IMR-90 (cell line): ENCODE data around the gene GNB1L. TPM values are rescaled to one million over a fixed set of nuclear protein-coding genes. Genes with fewer than 3 reads are reported as not detected.

ENCODE experiments used
- ATAC-seq: fragments of 200-7000 bp; cut with Tn5 transposase; 2 replicates; pipeline ENCODE4 v1.9.1; 2020; ENCODE audit warnings: low read depth, mild to moderate bottlenecking, moderate library complexity
- BruUV-seq: library from RNA; stranded (reverse); fragments of 400-500 nt; replicated peaks from 2 replicates; lab custom pipeline; 2021; lab: Mats Ljungman, UMichigan
- CTCF ChIA-PET: fragments of 300-600 bp; formaldehyde crosslinking; extraction: SDS; loops from one replicate; lab custom pipeline; 2021; ENCODE audit warnings: antibody characterized with exemption; lab: Yijun Ruan, JAX
- POLR2A ChIA-PET: fragments of 300-600 bp; sonication (Branson Sonifier 250); formaldehyde crosslinking; loops from one replicate; lab custom pipeline; 2022; ENCODE audit warnings: antibody characterized with exemption; ENCODE audit not compliant: unreplicated experiment; lab: Charles Lee
- DNase-seq: peaks from one replicate; pipeline ENCODE4 v3.0.0; 2013
- H2AFZ ChIP-seq: replicated peaks from 2 replicates; pipeline ENCODE3; 2013; ENCODE audit warnings: low read length, mild to moderate bottlenecking; ENCODE audit not compliant: poor library complexity
- H2AK5ac ChIP-seq: 2 replicates; pipeline ENCODE4 v1.6.1; 2013; ENCODE audit warnings: low read depth, low read length, inconsistent platforms
- H2AK9ac ChIP-seq: replicated peaks from 2 replicates; pipeline ENCODE3; 2013; ENCODE audit warnings: mild to moderate bottlenecking, low read depth, low read length, moderate library complexity; ENCODE audit not compliant: poor library complexity
- H2BK120ac ChIP-seq: 2 replicates; pipeline ENCODE4 v1.6.1; 2013; ENCODE audit warnings: low read depth, low read length, inconsistent platforms
- H2BK15ac ChIP-seq: 3 replicates; pipeline ENCODE4 v1.6.1; 2013; ENCODE audit warnings: low read depth, low read length, inconsistent platforms
- H2BK20ac ChIP-seq: 2 replicates; pipeline ENCODE4 v1.6.1; 2013; ENCODE audit warnings: low read depth, mild to moderate bottlenecking, inconsistent platforms, low read length, moderate library complexity
- H2BK5ac ChIP-seq: 2 replicates; pipeline ENCODE4 v1.6.1; 2013; ENCODE audit warnings: mild to moderate bottlenecking, low read depth, low read length, inconsistent platforms; ENCODE audit not compliant: poor library complexity, severe bottlenecking
- H3K14ac ChIP-seq: replicated peaks from 2 replicates; pipeline ENCODE4 v1.6.1; 2013; ENCODE audit warnings: low read depth, low read length, inconsistent platforms
- H3K18ac ChIP-seq: 2 replicates; pipeline ENCODE4 v1.6.1; 2013; ENCODE audit warnings: low read depth, low read length, control low read depth
- H3K23ac ChIP-seq: 2 replicates; pipeline ENCODE4 v1.6.1; 2013; ENCODE audit warnings: low read depth, low read length, inconsistent platforms
- H3K27ac ChIP-seq: 2 replicates; pipeline ENCODE4 v1.5.1; 2013; ENCODE audit warnings: mild to moderate bottlenecking, control low read depth, low read length; ENCODE audit not compliant: insufficient read depth
- H3K27me3 ChIP-seq: 2 replicates; pipeline ENCODE4 v1.6.1; 2013; ENCODE audit warnings: low read length; ENCODE audit not compliant: control insufficient read depth, insufficient read depth
- H3K36me3 ChIP-seq: 2 replicates; pipeline ENCODE4 v1.6.1; 2013; ENCODE audit warnings: low read length, mixed read lengths; ENCODE audit not compliant: control insufficient read depth, insufficient read depth
- H3K4ac ChIP-seq: 2 replicates; pipeline ENCODE4 v1.6.1; 2013; ENCODE audit warnings: low read depth, low read length, inconsistent platforms
- H3K4me1 ChIP-seq: 2 replicates; pipeline ENCODE4 v1.6.1; 2013; ENCODE audit warnings: low read length, mixed read lengths; ENCODE audit not compliant: control insufficient read depth, insufficient read depth
- H3K4me2 ChIP-seq: 2 replicates; pipeline ENCODE4 v1.6.1; 2013; ENCODE audit warnings: low read depth, mild to moderate bottlenecking, control low read depth, low read length, moderate library complexity
- H3K4me3 ChIP-seq: 2 replicates; pipeline ENCODE4 v1.5.1; 2013; ENCODE audit warnings: low read depth, mild to moderate bottlenecking, control low read depth, low read length, moderate library complexity; ENCODE audit not compliant: insufficient read depth
- H3K56ac ChIP-seq: 2 replicates; pipeline ENCODE4 v1.6.1; 2013; ENCODE audit warnings: low read length, inconsistent platforms; ENCODE audit not compliant: insufficient read depth; ENCODE audit errors: extremely low read depth
- H3K79me1 ChIP-seq, 2 experiments: 2 replicates each; pipeline ENCODE4 v1.6.1; 2013; ENCODE audit warnings: low read length in 2 of 2, inconsistent platforms in 1 of 2, low read depth in 1 of 2
- H3K9ac ChIP-seq: 2 replicates; pipeline ENCODE4 v1.6.1; 2013; ENCODE audit warnings: low read depth, low read length, control low read depth
- H3K9me1 ChIP-seq: 2 replicates; pipeline ENCODE4 v1.6.1; 2013; ENCODE audit warnings: low read length, inconsistent platforms; ENCODE audit not compliant: insufficient read depth
- H3K9me3 ChIP-seq: 2 replicates; pipeline ENCODE4 v1.6.1; 2013; ENCODE audit warnings: low read length; ENCODE audit not compliant: control insufficient read depth, insufficient read depth
- H4K20me1 ChIP-seq: 2 replicates; pipeline ENCODE4 v1.6.1; 2013; ENCODE audit warnings: low read length, inconsistent platforms; ENCODE audit not compliant: insufficient read depth
- H4K5ac ChIP-seq: 2 replicates; pipeline ENCODE4 v1.6.1; 2013; ENCODE audit warnings: mild to moderate bottlenecking, low read depth, low read length, control low read depth
- H4K8ac ChIP-seq, 2 experiments: 2 replicates each; pipeline ENCODE4 v1.6.1; 2013; ENCODE audit warnings: low read depth in 2 of 2, low read length in 2 of 2, control low read depth in 1 of 2, inconsistent platforms in 1 of 2
- H4K91ac ChIP-seq: 2 replicates; pipeline ENCODE4 v1.6.1; 2013; ENCODE audit warnings: low read depth, low read length, inconsistent platforms; ENCODE audit not compliant: insufficient read depth
- BHLHE40 ChIP-seq: fragments of 150-350 bp; IDR thresholded peaks from 2 replicates; pipeline ENCODE4 v1.6.1; 2016; ENCODE audit warnings: mild to moderate bottlenecking, low read depth, low read length
- CTCF ChIP-seq: conservative IDR thresholded peaks from 2 replicates; pipeline ENCODE4 v1.5.1; 2012; ENCODE audit warnings: mild to moderate bottlenecking, low read depth, low read length, improper control_type of control experiment
- ELK1 ChIP-seq: fragments of 150-350 bp; IDR thresholded peaks from 2 replicates; pipeline ENCODE4 v1.6.1; 2016; ENCODE audit warnings: low read depth, mild to moderate bottlenecking, low read length, moderate library complexity, borderline replicate concordance
- MAFK ChIP-seq: IDR thresholded peaks from 2 replicates; pipeline ENCODE4 v1.6.1; 2012; ENCODE audit warnings: low read depth, low read length, improper control_type of control experiment
- MXI1 ChIP-seq: IDR thresholded peaks from 2 replicates; pipeline ENCODE4 v1.6.1; 2012; ENCODE audit warnings: low read depth, mild to moderate bottlenecking, low read length, moderate library complexity, borderline replicate concordance
- POLR2A ChIP-seq: IDR thresholded peaks from 2 replicates; pipeline ENCODE4 v1.6.1; 2012; ENCODE audit warnings: mild to moderate bottlenecking, low read depth, low read length
- RAD21 ChIP-seq: IDR thresholded peaks from 2 replicates; pipeline ENCODE4 v1.6.1; 2012; ENCODE audit warnings: low read length, improper control_type of control experiment
- USF2 ChIP-seq: fragments of 150-350 bp; IDR thresholded peaks from 2 replicates; pipeline ENCODE4 v1.6.1; 2017; ENCODE audit warnings: mild to moderate bottlenecking, antibody characterized with exemption, low read length, low read depth
- WGBS, 2 experiments: methylation state at CpG; one replicate each; pipeline versions ENCODE4 v1.1.5 to v1.1.7; 2013; ENCODE audit warnings: missing lambda C conversion rate in 2 of 2; ENCODE audit not compliant: insufficient read length in 1 of 2; ENCODE audit errors: extremely low coverage in 2 of 2; 5-methylcytosine and 5-hydroxymethylcytosine counted together
- dilution Hi-C: fragments of 300-500 bp; cut with HindIII; formaldehyde crosslinking; loops from one replicate; pipeline ENCODE4 v1.14.3; 2018; ENCODE audit warnings: low sequenced_read_pairs; ENCODE audit not compliant: unreplicated experiment
- in situ Hi-C: fragments of 300-500 bp; cut with MboI; formaldehyde crosslinking; loops from 3 replicates; pipeline ENCODE4 v1.14.3; 2019; ENCODE audit warnings: low sequenced_read_pairs, inconsistent platforms, mixed read lengths
- intact Hi-C: fragments of 100-400 bp; cut with micrococcal nuclease; formaldehyde crosslinking; loops from 2 replicates; pipeline ENCODE4 v1.10.0; 2022
- polyA plus RNA-seq, 3 experiments: library from polyadenylated mRNA; depleted of rRNA; stranded (reverse); fragments of >200 nt; gene quantifications; 2 replicates each; pipeline ENCODE4 v1.2.3, GENCODE V29; 2012; ENCODE audit warnings: low replicate concordance in 1 of 3
- total RNA-seq: library from RNA; depleted of rRNA; stranded (reverse); fragments of >200 nt; gene quantifications from 2 replicates; pipeline ENCODE4 v1.2.3, GENCODE V29; 2012

The GNB1L gene
- total and polyA plus RNA-seq, 2 of the 4 experiments (the other 2 are of a cell fraction) = 2.5 to 4.4 TPM

GRCh38 chr22:19749876-19750275 is 104.8 kb downstream of the GNB1L start:
- DNase-seq (no peak), ATAC-seq (no peak)
- ChIA-PET CTCF (no interaction called here), POLR2A (no interaction called here)
- H4K20me1 ChIP-seq = no peaks in the 10 kb centered on the region
- H2BK5ac ChIP-seq = no peak overlapping the region
- WGBS, 2 experiments = 60% methylated on average over 1 of the region's 12 CpGs; no CpG with 5 or more reads in 1 of the 2 experiments
- H2BK15ac ChIP-seq = no peak overlapping the region
- H4K91ac ChIP-seq = no peak overlapping the region
- H3K79me1 ChIP-seq = no peaks in the 10 kb centered on the region
- dilution Hi-C loops = no loop called here
- BruUV-seq = no TSS peak
- peaks cover 5% of the 10 kb centered on the region for H3K9me1 ChIP-seq
- intact Hi-C loops = no loop called here
- no peak overlapping the region for H2BK20ac ChIP-seq
- H2BK120ac ChIP-seq = no peak overlapping the region
- no peaks in the 10 kb centered on the region for H3K36me3 ChIP-seq
- no peak overlapping the region for H4K5ac ChIP-seq
- H2AFZ ChIP-seq = no peak overlapping the region
- peaks cover 39% of the 10 kb centered on the region for H3K27me3 ChIP-seq
- H2AK5ac ChIP-seq = no peak overlapping the region
- no peak overlapping the region for H3K56ac ChIP-seq
- H3K4me3 ChIP-seq = no peak overlapping the region
- peaks cover 9% of the 10 kb centered on the region for H3K4me1 ChIP-seq
- H3K9ac ChIP-seq = no peak overlapping the region
- H3K9me3 ChIP-seq = no peaks in the 10 kb centered on the region
- no peak overlapping the region for H3K23ac ChIP-seq
- in situ Hi-C loops = no loop called here
- H3K27ac ChIP-seq = no peak overlapping the region
- TF ChIP-seq RAD21 = no peak
- no peak for TF ChIP-seq CTCF
- no peak for TF ChIP-seq BHLHE40
- TF ChIP-seq USF2 = no peak
- no peak for TF ChIP-seq POLR2A
- TF ChIP-seq ELK1 = no peak
- TF ChIP-seq MXI1 = no peak
- no peak for TF ChIP-seq MAFK
- H3K4ac ChIP-seq = no peak overlapping the region
- peak overlapping the region; percentile 37 for H2AK9ac ChIP-seq
- H3K4me2 ChIP-seq = no peak overlapping the region
- no peak overlapping the region for H3K18ac ChIP-seq
- no peak overlapping the region for H4K8ac ChIP-seq
- no peak overlapping the region; the same call in 1 of the 2 replicates for H3K14ac ChIP-seq
